NCI-H1694 treated with DMSO at 0.1 percent for 48 hours (cell line): ENCODE results near the gene LARP4B.

Source experiments
- DNase-seq: peaks from one replicate; lab custom pipeline; 2025; lab: John Stamatoyannopoulos, UW

LARP4B gene

GRCh38 chr10:924524-924859, 7.0 kb downstream of the LARP4B start:
- no peak for DNase-seq

GRCh38 chr10:923844-924523, 7.5 kb downstream of the LARP4B start:
- no peak for DNase-seq

GRCh38 chr10:921471-922414, 9.8 kb downstream of the LARP4B start:
- DNase-seq = no peak

GRCh38 chr10:920450-920849, 11.1 kb downstream of the LARP4B start:
- no peak for DNase-seq

- DNase-seq = no peak
Observed at GRCh38 chr10:919481-919880, 12.0 kb downstream of the LARP4B start.

GRCh38 chr10:917999-918398, 13.5 kb downstream of the LARP4B start:
- DNase-seq = no peak

- DNase-seq = no peak
Observed at GRCh38 chr10:917416-917720, 14.1 kb downstream of the LARP4B start.

- DNase-seq = no peak
Observed at GRCh38 chr10:916716-917415, 14.6 kb downstream of the LARP4B start.

- DNase-seq = no peak
Observed at GRCh38 chr10:909831-910230, 21.7 kb downstream of the LARP4B start.

GRCh38 chr10:905972-906371, 25.5 kb downstream of the LARP4B start:
- no peak for DNase-seq

- no peak for DNase-seq
Observed at GRCh38 chr10:905503-905902, 26.0 kb downstream of the LARP4B start.

GRCh38 chr10:904403-904802, 27.1 kb downstream of the LARP4B start:
- DNase-seq = no peak

GRCh38 chr10:898141-898540, 33.4 kb downstream of the LARP4B start:
- no peak for DNase-seq

GRCh38 chr10:896982-897381, 34.5 kb downstream of the LARP4B start:
- DNase-seq = no peak

GRCh38 chr10:895324-895723, 36.2 kb downstream of the LARP4B start:
- no peak for DNase-seq

GRCh38 chr10:878895-879294, 52.6 kb downstream of the LARP4B start:
- DNase-seq = no peak

GRCh38 chr10:878333-878759, 53.2 kb downstream of the LARP4B start:
- DNase-seq = no peak

- no peak for DNase-seq
Observed at GRCh38 chr10:876438-876837, 55.1 kb downstream of the LARP4B start.

GRCh38 chr10:873020-873419, 58.5 kb downstream of the LARP4B start:
- DNase-seq = no peak

GRCh38 chr10:871951-872403, 59.5 kb downstream of the LARP4B start:
- DNase-seq = no peak

GRCh38 chr10:870564-871166, 60.8 kb downstream of the LARP4B start:
- no peak for DNase-seq

GRCh38 chr10:869171-869570, 62.3 kb downstream of the LARP4B start:
- no peak for DNase-seq
